ENCODE data around the gene PLXNC1.

The PLXNC1 gene

GRCh38 chr12:94198469-94198868, 50.1 kb downstream of the PLXNC1 start:
- TF ChIP-seq CTCF (IDR thresholded peaks at IDR 0.05; ENCODE audit: insufficient read depth, low read length, poor library complexity, severe bottlenecking) = no peak
- no peak for DNase-seq (ENCODE audit: extremely low read depth, insufficient read length)
- Histone ChIP-seq H3K4me3 (replicated peaks; ENCODE audit: low read depth, low read length) (no peak overlapping the region), H3K27me3 (replicated peaks; ENCODE audit: control insufficient read depth, insufficient read depth, low read length) (no peaks in the 10 kb centered on the region), H3K36me3 (ENCODE audit: control insufficient read depth, insufficient read depth, low read length) (peaks cover 6% of the 10 kb centered on the region)

GRCh38 chr12:94198872-94199271, 50.5 kb downstream of the PLXNC1 start:
- Histone ChIP-seq H3K4me3 (replicated peaks; ENCODE audit: low read depth, low read length) (no peak overlapping the region), H3K27me3 (replicated peaks; ENCODE audit: control insufficient read depth, insufficient read depth, low read length) (no peaks in the 10 kb centered on the region), H3K36me3 (ENCODE audit: control insufficient read depth, insufficient read depth, low read length) (peaks cover 7% of the 10 kb centered on the region)
- TF ChIP-seq CTCF (IDR thresholded peaks at IDR 0.05; ENCODE audit: insufficient read depth, low read length, poor library complexity, severe bottlenecking) = no peak
- DNase-seq (ENCODE audit: extremely low read depth, insufficient read length) = no peak

GRCh38 chr12:94200069-94200468, 51.7 kb downstream of the PLXNC1 start:
- DNase-seq (ENCODE audit: extremely low read depth, insufficient read length) = no peak
- Histone ChIP-seq H3K36me3 (ENCODE audit: control insufficient read depth, insufficient read depth, low read length) (peaks cover 7% of the 10 kb centered on the region), H3K27me3 (replicated peaks; ENCODE audit: control insufficient read depth, insufficient read depth, low read length) (no peaks in the 10 kb centered on the region), H3K4me3 (replicated peaks; ENCODE audit: low read depth, low read length) (no peak overlapping the region)
- no peak for TF ChIP-seq CTCF (IDR thresholded peaks at IDR 0.05; ENCODE audit: insufficient read depth, low read length, poor library complexity, severe bottlenecking)

GRCh38 chr12:94200695-94201094, 52.3 kb downstream of the PLXNC1 start:
- TF ChIP-seq CTCF (IDR thresholded peaks at IDR 0.05; ENCODE audit: insufficient read depth, low read length, poor library complexity, severe bottlenecking) = no peak
- Histone ChIP-seq H3K36me3 (ENCODE audit: control insufficient read depth, insufficient read depth, low read length) (peaks cover 6% of the 10 kb centered on the region), H3K4me3 (replicated peaks; ENCODE audit: low read depth, low read length) (no peak overlapping the region), H3K27me3 (replicated peaks; ENCODE audit: control insufficient read depth, insufficient read depth, low read length) (no peaks in the 10 kb centered on the region)
- DNase-seq (ENCODE audit: extremely low read depth, insufficient read length) = no peak

DNA sequence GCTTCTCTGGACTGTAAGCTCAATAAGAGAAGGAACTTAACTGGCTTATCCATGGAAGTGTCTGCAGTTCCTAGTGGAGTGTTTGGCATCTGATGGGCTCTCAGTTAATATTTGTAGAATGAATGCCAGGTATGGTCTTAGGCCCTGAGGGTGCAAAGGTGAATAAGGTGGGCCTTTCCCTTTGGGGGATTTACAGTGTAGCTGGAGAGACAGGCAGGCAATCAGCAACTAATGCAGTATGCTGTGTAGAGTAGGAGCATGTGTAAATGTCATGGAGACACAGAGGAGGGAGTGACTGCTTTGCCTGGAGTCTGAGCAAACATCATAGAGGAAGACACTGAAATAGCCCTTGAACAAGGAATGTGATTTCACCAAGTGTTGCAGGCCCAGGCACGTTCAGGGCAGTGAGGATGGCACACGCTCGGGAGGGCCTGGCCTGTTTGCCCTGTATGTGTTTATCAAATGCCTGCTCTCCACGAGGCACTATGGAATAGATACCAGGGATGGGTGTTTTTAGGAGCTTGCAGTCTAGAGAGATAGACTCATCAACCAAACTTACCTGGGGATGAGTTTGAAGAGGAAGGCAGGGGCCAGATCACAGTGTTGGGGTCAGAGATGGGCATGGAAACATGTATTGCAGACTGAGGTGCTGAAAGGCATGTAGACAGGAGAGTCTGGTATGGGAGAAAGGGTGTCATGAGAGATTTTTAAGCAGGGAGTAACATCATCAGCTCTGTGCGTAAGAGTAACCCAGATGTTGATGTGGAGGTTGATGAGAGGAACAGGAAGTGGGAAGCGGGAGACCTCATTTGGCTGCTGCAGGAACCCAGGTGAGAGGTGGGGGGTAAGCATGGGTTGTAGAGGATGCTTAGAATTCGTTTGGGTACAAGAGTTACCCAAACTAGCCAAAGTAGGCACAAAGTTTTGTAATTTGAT, 54.1 kb downstream of the PLXNC1 start:
- Histone ChIP-seq H3K36me3 (ENCODE audit: control insufficient read depth, insufficient read depth, low read length) (peaks cover 4% of the 10 kb centered on the region), H3K27me3 (replicated peaks; ENCODE audit: control insufficient read depth, insufficient read depth, low read length) (no peaks in the 10 kb centered on the region), H3K4me3 (replicated peaks; ENCODE audit: low read depth, low read length) (no peak overlapping the region)
- TF ChIP-seq CTCF (IDR thresholded peaks at IDR 0.05; ENCODE audit: insufficient read depth, low read length, poor library complexity, severe bottlenecking) = no peak
- DNase-seq (ENCODE audit: extremely low read depth, insufficient read length) = no peak

All from GM06990 (cell line).